ENCODE measurements around the gene ARHGAP24.
"Not testable (repeated sequence)": the region's sequence is repeated elsewhere in the genome, so short reads cannot be mapped to it uniquely, and the experiment has no call there.

GRCh38 chr4:85965017-85965416 is 490.1 kb downstream of the ARHGAP24 start:
- TF ChIP-seq CTCF (IDR thresholded peaks at IDR 0.05); EZH2 (IDR thresholded peaks at IDR 0.05; ENCODE audit: borderline replicate concordance, insufficient read depth, low read depth, low read length, poor library complexity, severe bottlenecking): not testable (repeated sequence)
